ENCODE results near the gene TNS2. TPM values are rescaled to one million over a fixed set of nuclear protein-coding genes. Genes with fewer than 3 reads are reported as not detected.

The TNS2 gene
- total and polyA plus RNA-seq, 2 of the 13 experiments (the other 11 are each of a cell fraction or from before 2014, with no cell fraction given), result 8.9 to 20.4 TPM

DNA sequence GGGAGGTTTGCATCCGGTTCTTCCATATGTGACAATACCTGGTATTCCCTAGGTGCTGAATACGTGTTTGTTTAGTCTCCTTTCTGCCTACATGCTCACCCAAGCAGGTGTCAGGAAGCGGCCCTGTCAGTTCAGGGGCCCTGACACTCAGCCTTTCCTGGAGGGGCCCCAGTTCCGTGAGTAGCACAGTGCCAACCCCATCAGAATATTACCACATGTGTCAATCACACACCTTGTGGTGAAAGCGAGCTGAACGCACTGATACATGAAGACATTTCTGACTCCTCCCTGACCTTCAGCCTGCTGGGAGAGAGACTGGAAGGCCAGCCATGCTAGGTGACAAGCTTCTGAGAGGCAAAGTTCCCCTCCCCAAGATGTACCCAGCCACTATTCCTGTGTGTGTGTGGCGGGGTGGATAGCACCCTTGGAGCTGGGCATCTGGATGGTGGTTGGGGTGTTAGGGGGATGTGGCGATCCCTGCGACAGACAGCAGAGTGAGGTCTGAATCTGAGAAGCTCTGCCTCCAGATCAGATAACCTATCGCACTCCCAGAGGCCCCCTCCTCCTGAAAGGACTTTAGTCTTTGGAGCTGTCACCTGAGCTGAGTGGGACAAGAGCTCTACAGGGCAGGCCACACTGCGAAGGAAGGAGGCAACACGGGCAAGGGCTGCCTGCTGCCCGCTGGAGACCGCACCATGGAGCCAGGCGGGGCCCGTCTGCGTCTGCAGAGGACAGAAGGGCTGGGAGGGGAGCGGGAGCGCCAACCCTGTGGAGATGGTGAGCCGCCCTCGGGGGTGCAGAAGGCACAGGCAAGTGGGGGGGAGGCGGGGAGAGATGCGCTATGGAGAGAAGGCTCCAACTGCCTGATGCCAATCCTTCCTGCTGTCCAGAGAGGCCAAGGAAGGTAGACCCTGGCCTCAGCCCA, 53.3 kb downstream of the TNS2 start, which contains the start of gene SOAT2 (continued):
- TF ChIP-seq, protein P1, sequence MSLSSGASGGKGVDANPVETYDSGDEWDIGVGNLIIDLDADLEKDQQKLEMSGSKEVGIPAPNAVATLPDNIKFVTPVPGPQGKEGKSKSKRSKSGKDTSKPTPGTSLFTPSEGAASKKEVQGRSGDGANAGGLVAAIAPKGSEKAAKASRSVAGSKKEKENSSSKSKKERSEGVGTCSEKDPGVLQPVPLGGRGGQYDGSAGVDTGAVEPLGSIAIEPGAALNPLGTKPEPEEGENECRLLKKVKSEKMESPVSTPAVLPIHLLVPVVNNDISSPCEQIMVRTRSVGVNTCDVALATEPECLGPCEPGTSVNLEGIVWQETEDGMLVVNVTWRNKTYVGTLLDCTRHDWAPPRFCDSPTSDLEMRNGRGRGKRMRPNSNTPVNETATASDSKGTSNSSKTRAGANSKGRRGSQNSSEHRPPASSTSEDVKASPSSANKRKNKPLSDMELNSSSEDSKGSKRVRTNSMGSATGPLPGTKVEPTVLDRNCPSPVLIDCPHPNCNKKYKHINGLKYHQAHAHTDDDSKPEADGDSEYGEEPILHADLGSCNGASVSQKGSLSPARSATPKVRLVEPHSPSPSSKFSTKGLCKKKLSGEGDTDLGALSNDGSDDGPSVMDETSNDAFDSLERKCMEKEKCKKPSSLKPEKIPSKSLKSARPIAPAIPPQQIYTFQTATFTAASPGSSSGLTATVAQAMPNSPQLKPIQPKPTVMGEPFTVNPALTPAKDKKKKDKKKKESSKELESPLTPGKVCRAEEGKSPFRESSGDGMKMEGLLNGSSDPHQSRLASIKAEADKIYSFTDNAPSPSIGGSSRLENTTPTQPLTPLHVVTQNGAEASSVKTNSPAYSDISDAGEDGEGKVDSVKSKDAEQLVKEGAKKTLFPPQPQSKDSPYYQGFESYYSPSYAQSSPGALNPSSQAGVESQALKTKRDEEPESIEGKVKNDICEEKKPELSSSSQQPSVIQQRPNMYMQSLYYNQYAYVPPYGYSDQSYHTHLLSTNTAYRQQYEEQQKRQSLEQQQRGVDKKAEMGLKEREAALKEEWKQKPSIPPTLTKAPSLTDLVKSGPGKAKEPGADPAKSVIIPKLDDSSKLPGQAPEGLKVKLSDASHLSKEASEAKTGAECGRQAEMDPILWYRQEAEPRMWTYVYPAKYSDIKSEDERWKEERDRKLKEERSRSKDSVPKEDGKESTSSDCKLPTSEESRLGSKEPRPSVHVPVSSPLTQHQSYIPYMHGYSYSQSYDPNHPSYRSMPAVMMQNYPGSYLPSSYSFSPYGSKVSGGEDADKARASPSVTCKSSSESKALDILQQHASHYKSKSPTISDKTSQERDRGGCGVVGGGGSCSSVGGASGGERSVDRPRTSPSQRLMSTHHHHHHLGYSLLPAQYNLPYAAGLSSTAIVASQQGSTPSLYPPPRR (CRISPR knock-in tag; IDR thresholded peaks at IDR 0.05; ENCODE audit: borderline replicate concordance), result no peak
- TF ChIP-seq ZNF225 (CRISPR knock-in tag; IDR thresholded peaks at IDR 0.05), result no peak
- no peak for TF ChIP-seq ZNF44 (CRISPR knock-in tag; IDR thresholded peaks at IDR 0.05)
- peak; percentile 36; the same call in 1 of the 2 replicates for TF ChIP-seq PHF8 (CRISPR knock-in tag; IDR thresholded peaks at IDR 0.05)
- TF ChIP-seq ZNF572 (CRISPR knock-in tag; IDR thresholded peaks at IDR 0.05), result no peak; the same call in 1 of the 2 replicates
- TF ChIP-seq, protein P2, sequence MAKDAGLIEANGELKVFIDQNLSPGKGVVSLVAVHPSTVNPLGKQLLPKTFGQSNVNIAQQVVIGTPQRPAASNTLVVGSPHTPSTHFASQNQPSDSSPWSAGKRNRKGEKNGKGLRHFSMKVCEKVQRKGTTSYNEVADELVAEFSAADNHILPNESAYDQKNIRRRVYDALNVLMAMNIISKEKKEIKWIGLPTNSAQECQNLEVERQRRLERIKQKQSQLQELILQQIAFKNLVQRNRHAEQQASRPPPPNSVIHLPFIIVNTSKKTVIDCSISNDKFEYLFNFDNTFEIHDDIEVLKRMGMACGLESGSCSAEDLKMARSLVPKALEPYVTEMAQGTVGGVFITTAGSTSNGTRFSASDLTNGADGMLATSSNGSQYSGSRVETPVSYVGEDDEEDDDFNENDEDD (CRISPR knock-in tag; IDR thresholded peaks at IDR 0.05; ENCODE audit: borderline replicate concordance), result peak; percentile 4; the same call in 1 of the 2 replicates
- no peak for TF ChIP-seq ARID2 (CRISPR knock-in tag; IDR thresholded peaks at IDR 0.05; ENCODE audit: borderline replicate concordance)
- TF ChIP-seq EZH2 (conservative IDR thresholded peaks at IDR 0.05; ENCODE audit: low read depth, low read length), result no peak
- TF ChIP-seq ZNF7 (CRISPR knock-in tag; IDR thresholded peaks at IDR 0.05), result no peak
- TF ChIP-seq SIN3A (IDR thresholded peaks at IDR 0.05; ENCODE audit: borderline replicate concordance, low read depth, low read length), result 0 out of 2 replicates have a peak, but pooled peaks have one; percentile 8
- TF ChIP-seq SOX6 (IDR thresholded peaks at IDR 0.05), result no peak
- TF ChIP-seq SOX6 (CRISPR knock-in tag; IDR thresholded peaks at IDR 0.05), result peak; percentile 40
- 0 out of 2 replicates have a peak, but pooled peaks have one; percentile 73 for TF ChIP-seq GTF3A (CRISPR knock-in tag; conservative IDR thresholded peaks at IDR 0.05)
- peak in 1 of 2 experiments; percentile 36; a peak in 1 of 4 replicates for TF ChIP-seq KLF16 (CRISPR knock-in tag; IDR thresholded peaks at IDR 0.05)
- TF ChIP-seq ZNF563 (CRISPR knock-in tag; IDR thresholded peaks at IDR 0.05), result 0 out of 2 replicates have a peak, but pooled peaks have one; percentile 9
- no peak for TF ChIP-seq HDAC6 (IDR thresholded peaks at IDR 0.05; ENCODE audit: low read depth, low read length)
- peak; percentile 79 for TF ChIP-seq NR2F6 (IDR thresholded peaks at IDR 0.05)
- TF ChIP-seq NR2F6 (CRISPR knock-in tag; IDR thresholded peaks at IDR 0.05), result peak; percentile 68
- peak; percentile 77; the same call in 1 of the 2 replicates for TF ChIP-seq SIX1 (CRISPR knock-in tag; IDR thresholded peaks at IDR 0.05; ENCODE audit: borderline replicate concordance)
- TF ChIP-seq ZSCAN25 (CRISPR knock-in tag; IDR thresholded peaks at IDR 0.05), result no peak
- no peak for TF ChIP-seq TEAD3 (CRISPR knock-in tag; optimal IDR thresholded peaks at IDR 0.05; ENCODE audit: borderline replicate concordance)
- no peak for TF ChIP-seq ZNF577 (CRISPR knock-in tag; IDR thresholded peaks at IDR 0.05; ENCODE audit: borderline replicate concordance, low read depth)
- no peak for TF ChIP-seq PAWR (CRISPR knock-in tag; IDR thresholded peaks at IDR 0.05; ENCODE audit: borderline replicate concordance)

Measured in HepG2 (cell line).